AG09319 (cell line): ENCODE results near the gene HTT.

ENCODE experiments used
- DNase-seq: peaks from one replicate; pipeline ENCODE4 v3.0.0-alpha.2; 2010; ENCODE audit warnings: low read depth; ENCODE audit errors: extremely low read depth
- TF ChIP-seq, protein P1 (sequence below): IDR thresholded peaks from 2 replicates; pipeline ENCODE4 v1.5.1; 2011; ENCODE audit warnings: low read depth, mild to moderate bottlenecking, inconsistent platforms, low read length, moderate library complexity

Gene HTT

DNA sequence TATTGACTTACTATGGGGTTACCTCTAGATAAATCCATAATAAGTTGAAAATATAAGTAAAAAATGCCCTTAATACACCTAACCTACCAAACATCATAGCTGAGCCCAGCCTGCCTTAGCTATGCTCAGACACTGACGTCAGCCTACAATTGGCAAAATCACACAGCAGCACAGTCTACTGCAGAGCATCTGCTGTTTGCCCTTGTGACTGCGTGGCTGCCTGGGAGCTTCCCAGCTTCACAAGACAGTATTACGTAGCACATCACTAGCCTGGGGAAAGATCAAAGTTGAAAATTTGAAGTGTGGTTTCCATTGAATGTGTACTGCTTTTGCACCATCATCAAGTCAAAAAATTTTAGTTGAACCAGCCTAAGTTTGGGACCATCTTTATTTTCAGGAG is 8.9 kb upstream of the HTT start:
- TF ChIP-seq, protein P1, sequence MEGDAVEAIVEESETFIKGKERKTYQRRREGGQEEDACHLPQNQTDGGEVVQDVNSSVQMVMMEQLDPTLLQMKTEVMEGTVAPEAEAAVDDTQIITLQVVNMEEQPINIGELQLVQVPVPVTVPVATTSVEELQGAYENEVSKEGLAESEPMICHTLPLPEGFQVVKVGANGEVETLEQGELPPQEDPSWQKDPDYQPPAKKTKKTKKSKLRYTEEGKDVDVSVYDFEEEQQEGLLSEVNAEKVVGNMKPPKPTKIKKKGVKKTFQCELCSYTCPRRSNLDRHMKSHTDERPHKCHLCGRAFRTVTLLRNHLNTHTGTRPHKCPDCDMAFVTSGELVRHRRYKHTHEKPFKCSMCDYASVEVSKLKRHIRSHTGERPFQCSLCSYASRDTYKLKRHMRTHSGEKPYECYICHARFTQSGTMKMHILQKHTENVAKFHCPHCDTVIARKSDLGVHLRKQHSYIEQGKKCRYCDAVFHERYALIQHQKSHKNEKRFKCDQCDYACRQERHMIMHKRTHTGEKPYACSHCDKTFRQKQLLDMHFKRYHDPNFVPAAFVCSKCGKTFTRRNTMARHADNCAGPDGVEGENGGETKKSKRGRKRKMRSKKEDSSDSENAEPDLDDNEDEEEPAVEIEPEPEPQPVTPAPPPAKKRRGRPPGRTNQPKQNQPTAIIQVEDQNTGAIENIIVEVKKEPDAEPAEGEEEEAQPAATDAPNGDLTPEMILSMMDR: no peak
- DNase-seq: no peak

DNA sequence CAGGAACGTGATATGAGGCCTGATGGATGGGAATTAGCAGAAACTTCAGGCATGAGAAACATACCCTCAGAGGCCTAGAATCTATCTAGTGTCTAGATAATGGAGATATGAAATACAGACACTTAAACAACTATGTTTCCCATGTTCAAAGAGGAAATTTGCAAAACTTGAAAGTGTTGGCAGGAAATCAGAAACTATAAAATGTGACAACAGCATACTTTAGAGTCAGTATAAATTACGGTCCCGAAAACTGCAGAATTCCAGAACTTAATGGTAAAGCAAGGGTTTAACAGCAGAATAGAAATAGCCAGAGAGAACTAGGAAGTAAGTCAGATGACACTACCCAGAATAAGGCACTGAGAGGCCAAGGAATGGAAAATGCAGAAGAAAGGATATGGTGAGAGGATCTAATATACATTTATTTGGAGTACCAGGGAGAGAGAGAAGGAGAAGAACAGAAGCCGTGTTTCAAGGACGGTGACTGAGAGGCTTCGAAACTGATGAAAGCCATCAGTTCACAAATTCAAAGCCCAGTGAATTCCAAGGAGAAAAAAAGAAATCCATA is 7.6 kb upstream of the HTT start:
- TF ChIP-seq, protein P1: no peak
- no peak for DNase-seq

DNA sequence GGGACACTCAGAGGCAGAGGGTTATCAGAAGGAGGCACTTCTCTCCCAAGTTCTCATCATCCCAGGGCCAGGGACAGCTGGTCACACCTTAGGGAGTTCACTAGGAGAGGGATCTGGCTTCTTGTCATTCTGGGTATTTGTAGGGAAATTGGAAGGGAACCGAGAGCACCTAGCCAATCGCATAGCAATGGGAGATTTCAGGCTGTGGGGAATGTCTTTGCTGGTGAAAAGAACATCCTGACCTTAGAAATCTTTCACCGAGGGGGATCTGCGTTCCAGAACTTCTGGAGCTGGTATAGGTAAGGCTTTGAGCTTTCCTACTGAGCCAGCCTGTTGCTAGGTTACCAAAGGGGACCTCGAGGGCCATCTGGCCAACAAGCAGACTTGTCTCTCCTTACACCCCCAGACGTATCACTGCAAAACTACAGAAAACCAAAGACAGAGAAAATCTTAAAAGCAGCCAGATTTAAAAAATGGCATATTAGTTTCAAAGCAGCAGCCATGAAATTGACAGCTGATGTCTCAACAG is 6.9 kb upstream of the HTT start:
- DNase-seq: no peak
- TF ChIP-seq, protein P1: no peak

DNA sequence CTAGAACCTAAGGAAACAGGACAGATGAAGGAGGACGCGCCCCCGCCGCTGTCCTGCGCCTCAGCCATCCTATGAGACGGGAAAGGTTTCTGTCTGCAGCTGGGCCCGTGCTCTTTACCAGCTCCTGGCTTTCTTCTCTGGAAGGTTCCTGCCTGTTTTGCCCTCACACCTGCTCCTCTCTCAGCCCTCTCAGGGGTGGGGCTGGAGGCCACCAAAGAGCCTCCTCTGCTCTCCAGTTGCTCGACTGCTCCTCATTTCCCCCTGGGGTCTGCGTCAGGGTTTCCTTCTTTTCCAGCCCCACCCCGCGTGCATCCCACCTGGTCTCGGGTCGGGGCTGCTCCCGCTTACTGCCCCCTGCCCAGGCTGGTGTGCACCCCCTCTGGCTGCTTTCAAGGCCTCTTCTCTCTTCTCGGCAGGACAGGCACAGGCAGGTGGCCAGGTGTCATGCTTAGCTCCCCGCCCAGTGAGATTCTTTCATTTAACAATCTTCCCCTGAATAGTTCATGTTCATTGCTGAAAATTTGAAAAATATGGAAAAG is 4.8 kb upstream of the HTT start:
- TF ChIP-seq, protein P1: no peak
- no peak for DNase-seq

DNA sequence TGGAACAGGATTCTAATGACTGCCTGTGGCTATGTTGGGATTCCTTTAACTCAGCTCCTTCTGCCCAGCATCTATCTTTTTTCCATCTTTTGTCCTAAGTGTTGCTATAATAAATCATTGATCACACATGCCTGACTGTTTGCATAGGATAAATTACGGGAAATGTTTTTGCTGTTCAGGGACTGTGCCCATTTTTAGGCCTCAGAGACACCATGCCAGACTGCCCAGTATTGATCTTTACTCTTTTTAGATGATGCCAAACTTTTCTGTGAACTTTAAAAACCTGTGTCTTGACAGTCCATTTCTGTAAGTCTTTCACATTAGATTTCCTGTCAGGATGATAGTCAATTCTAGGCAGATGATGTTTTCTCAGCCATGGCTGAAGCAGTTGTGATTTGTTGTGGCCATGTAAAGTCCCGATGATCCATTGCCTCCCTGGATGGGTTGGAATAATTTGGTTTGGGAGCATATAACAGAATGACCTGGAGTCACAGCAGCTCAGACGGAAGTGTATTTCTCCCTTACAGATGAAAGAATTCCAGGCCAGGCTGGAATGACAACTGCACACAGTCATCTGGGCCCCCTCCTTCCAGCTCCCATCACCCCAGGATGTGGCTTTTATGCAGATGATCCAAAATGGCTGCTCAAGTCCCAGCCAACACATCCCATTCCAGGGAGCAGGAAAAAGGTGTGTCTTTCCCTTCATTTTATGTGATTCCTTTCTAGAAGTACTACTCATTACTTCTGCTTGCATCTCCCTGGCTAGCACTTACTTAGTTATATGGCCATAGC is 3.6 kb upstream of the HTT start:
- no peak for DNase-seq
- TF ChIP-seq, protein P1: no peak

DNA sequence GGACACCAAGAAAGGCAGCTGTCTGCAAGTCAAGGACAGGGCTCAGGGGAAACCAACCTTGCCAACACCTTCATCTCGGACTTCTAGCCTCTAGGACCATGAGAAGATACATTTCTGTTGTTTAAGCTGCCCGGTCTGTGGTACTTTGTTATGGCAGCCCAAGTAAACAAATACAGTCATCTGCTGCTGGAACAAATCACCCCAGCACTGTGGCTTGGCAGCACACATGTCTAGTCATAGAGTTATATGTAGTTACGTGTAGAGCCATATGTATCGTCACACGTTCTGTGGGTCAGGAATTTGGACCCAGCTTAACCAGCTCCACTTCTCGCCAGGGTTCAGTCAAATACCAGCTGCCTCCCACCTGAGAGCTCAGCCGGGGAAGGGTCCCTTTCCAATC is 2.7 kb upstream of the HTT start:
- TF ChIP-seq, protein P1: no peak
- no peak for DNase-seq
